Left lung (tissue), 10 donors: ENCODE data around the gene MLH3. TPM values are rescaled to one million over a fixed set of nuclear protein-coding genes. Genes with fewer than 3 reads are reported as not detected.

Experiments used
- ATAC-seq: fragments of 200-7000 bp; cut with Tn5 transposase; one replicate; pipeline ENCODE4 v1.9.1; 2020; ENCODE audit warnings: moderate library complexity
- DNase-seq, 4 donors: peaks; one replicate each; pipeline ENCODE4 v3.0.0-alpha.2; 2013 to 2020
- H3K27ac ChIP-seq, 2 donors: fragments of 200-600 bp; sonication (generic) in 1 of 2; one replicate each; pipeline versions ENCODE4 v1.5.0 to v1.8.0; 2020 to 2021
- H3K27me3 ChIP-seq, 2 donors: fragments of 200-600 bp; sonication (generic) in 1 of 2; one replicate each; pipeline versions ENCODE4 v1.5.0 to v1.8.0; 2020 to 2021
- H3K36me3 ChIP-seq, 2 donors: fragments of 200-600 bp; sonication (generic) in 1 of 2; one replicate each; pipeline versions ENCODE4 v1.5.0 to v1.8.0; 2020 to 2021
- H3K4me1 ChIP-seq, 2 donors: fragments of 200-600 bp; one replicate each; pipeline ENCODE4 v1.8.0; 2021
- H3K4me3 ChIP-seq, 2 donors: fragments of 200-600 bp; sonication (generic) in 1 of 2; one replicate each; pipeline versions ENCODE4 v1.5.0 to v1.8.0; 2020 to 2021; ENCODE audit warnings: mild to moderate bottlenecking in 1 of 2
- H3K9me3 ChIP-seq, 2 donors: fragments of 200-600 bp; sonication (generic) in 1 of 2; one replicate each; pipeline versions ENCODE4 v1.5.0 to v1.8.0; 2020 to 2021
- intact Hi-C, 2 donors: fragments of 100-400 bp; cut with DNase I; formaldehyde crosslinking; loops; one replicate each; pipeline versions ENCODE4 v1.11.2 to v1.14.2; 2022
- polyA plus RNA-seq, 6 donors: library from polyadenylated mRNA; unstranded; fragments of 120-200 nt; gene quantifications; one replicate each; pipeline ENCODE4 v1.2.1, GENCODE V29; 2013; ENCODE audit not compliant: insufficient read length in 6 of 6
- total RNA-seq, 2 donors: library from RNA; stranded (reverse); fragmentation: NEBNext Ultra II Directional; extraction: Animal tissue kit (Norgen Biotek cat#: 25700); gene quantifications; one replicate each; pipeline ENCODE4 v1.2.1, GENCODE V29; 2021
- TF ChIP-seq, protein P1 (sequence below), 2 donors: fragments of 200-600 bp; sonication (generic) in 1 of 2; IDR thresholded peaks; one replicate each; pipeline versions ENCODE4 v1.5.0 to v1.8.0; 2021; ENCODE audit warnings: antibody characterized with exemption in 2 of 2
- donor health status: DM: no; HTN: yes; CAD: no.
- donor health status: DM: no; HTN: no; CAD: no.

Gene MLH3
- total and polyA plus RNA-seq, 8 donors = 24.7 to 48.3 (median 39.9) TPM

DNA sequence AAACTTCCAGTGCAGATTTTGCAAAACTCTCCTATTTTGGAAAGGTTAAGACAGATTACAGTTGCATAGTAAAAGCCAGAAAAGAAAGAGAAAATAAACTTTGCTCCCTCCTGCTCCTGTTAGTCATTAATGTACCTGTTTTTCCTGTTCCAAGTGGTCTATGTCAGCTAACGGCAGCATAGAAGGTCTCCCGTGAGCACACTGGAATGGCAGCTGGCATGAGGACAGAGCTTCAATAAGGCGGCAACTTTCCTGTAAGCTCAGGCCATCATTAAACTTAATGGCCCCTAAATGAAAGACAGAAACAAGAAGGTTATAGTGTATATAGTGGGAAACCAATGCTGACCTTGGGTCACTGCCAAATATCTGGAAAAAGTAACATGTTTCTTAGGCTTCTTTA is 32.6 kb downstream of the MLH3 start:
- DNase-seq (peak in 1 of 4 donors; percentile 56), ATAC-seq (no peak)
- no peak overlapping the region for H3K4me3 ChIP-seq
- no peaks in the 10 kb centered on the region for H3K9me3 ChIP-seq
- H3K4me1 ChIP-seq = no peaks in the 10 kb centered on the region
- intact Hi-C loops = no loop called here
- no peaks in the 10 kb centered on the region for H3K27me3 ChIP-seq
- TF ChIP-seq, protein P1, sequence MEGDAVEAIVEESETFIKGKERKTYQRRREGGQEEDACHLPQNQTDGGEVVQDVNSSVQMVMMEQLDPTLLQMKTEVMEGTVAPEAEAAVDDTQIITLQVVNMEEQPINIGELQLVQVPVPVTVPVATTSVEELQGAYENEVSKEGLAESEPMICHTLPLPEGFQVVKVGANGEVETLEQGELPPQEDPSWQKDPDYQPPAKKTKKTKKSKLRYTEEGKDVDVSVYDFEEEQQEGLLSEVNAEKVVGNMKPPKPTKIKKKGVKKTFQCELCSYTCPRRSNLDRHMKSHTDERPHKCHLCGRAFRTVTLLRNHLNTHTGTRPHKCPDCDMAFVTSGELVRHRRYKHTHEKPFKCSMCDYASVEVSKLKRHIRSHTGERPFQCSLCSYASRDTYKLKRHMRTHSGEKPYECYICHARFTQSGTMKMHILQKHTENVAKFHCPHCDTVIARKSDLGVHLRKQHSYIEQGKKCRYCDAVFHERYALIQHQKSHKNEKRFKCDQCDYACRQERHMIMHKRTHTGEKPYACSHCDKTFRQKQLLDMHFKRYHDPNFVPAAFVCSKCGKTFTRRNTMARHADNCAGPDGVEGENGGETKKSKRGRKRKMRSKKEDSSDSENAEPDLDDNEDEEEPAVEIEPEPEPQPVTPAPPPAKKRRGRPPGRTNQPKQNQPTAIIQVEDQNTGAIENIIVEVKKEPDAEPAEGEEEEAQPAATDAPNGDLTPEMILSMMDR (IDR thresholded peaks at IDR 0.05) = no peak
- H3K36me3 ChIP-seq = peaks cover 0 to 93% of the 10 kb centered on the region in 2 donors
- no peak overlapping the region for H3K27ac ChIP-seq

DNA sequence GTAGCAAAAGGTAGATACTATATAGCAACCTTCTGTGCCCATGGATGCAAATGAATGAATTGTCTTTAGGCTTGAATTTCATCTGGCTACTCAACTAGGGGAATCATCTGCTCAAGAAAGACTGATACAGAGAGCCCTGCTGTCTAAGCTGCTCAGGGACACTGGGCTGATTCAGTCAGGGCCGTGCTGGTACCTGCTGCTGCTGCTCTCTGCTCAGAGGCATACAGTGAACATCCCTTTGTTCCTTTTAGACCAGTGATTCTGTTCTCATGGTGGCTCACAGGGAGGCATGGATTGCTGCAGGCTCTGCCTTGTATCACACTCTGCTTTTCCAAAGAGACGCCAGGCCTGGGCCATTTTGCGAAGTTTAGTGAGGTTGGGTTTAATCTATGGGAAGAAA is 34.5 kb downstream of the MLH3 start:
- TF ChIP-seq, protein P1 (IDR thresholded peaks at IDR 0.05) = no peak
- Histone ChIP-seq H3K36me3 (peaks cover 0 to 88% of the 10 kb centered on the region in 2 donors), H3K4me1 (no peaks in the 10 kb centered on the region), H3K27ac (no peak overlapping the region), H3K27me3 (no peaks in the 10 kb centered on the region), H3K9me3 (no peaks in the 10 kb centered on the region), H3K4me3 (no peak overlapping the region)
- intact Hi-C loops = no loop called here
- ATAC-seq (no peak), DNase-seq (no peak)

DNA sequence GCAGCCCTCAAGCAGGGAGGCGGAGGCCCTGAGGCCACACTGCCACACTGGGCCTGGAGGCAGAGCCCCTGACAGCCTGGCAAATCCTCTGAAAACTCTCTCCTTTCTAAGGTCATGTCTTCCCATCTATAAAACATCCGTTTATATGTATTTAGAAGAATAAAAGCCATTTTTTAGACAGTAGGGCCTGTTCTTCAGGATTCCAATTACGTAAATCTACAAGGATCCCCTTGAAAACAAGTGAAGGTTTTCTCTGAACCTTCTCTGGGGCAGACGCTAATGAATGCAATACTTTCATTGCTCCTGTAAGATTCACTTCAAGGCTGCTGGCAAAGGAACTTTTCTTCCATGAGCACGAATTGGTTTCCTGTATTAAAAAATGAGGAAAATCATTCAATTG is 35.8 kb downstream of the MLH3 start:
- Histone ChIP-seq H3K4me1 (no peaks in the 10 kb centered on the region), H3K36me3 (peaks cover 0 to 82% of the 10 kb centered on the region in 2 donors), H3K9me3 (no peaks in the 10 kb centered on the region), H3K27ac (no peak overlapping the region), H3K27me3 (no peaks in the 10 kb centered on the region), H3K4me3 (no peak overlapping the region)
- intact Hi-C loops = no loop called here
- DNase-seq = no peak
- ATAC-seq = no peak
- TF ChIP-seq, protein P1 (IDR thresholded peaks at IDR 0.05) = no peak

DNA sequence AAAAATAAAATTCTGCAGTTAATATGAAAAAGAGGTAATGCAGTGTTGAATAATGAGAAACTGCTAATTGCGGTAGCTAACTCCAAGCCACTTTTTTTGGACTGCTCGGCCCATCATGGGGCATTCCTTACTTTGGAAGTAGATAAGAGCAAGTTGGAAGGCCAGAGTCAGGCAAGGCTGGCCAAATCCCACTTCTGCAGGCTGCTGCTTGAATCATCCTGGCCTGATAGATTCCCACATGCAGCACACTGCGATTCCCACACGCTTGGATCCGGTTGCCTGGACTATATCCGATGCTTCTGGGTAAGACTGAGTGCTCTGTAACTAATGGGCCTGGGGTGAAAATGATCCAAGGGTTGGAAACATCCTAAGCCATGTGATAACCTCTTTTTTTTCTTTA is 38.0 kb downstream of the MLH3 start:
- no peaks in the 10 kb centered on the region for H3K27me3 ChIP-seq
- H3K4me3 ChIP-seq = no peak overlapping the region
- H3K36me3 ChIP-seq = peaks cover 0 to 83% of the 10 kb centered on the region in 2 donors
- ATAC-seq = no peak
- TF ChIP-seq, protein P1 (IDR thresholded peaks at IDR 0.05) = no peak
- DNase-seq = no peak
- H3K9me3 ChIP-seq = no peaks in the 10 kb centered on the region
- H3K4me1 ChIP-seq = no peaks in the 10 kb centered on the region
- H3K27ac ChIP-seq = no peak overlapping the region
- intact Hi-C loops = no loop called here

DNA sequence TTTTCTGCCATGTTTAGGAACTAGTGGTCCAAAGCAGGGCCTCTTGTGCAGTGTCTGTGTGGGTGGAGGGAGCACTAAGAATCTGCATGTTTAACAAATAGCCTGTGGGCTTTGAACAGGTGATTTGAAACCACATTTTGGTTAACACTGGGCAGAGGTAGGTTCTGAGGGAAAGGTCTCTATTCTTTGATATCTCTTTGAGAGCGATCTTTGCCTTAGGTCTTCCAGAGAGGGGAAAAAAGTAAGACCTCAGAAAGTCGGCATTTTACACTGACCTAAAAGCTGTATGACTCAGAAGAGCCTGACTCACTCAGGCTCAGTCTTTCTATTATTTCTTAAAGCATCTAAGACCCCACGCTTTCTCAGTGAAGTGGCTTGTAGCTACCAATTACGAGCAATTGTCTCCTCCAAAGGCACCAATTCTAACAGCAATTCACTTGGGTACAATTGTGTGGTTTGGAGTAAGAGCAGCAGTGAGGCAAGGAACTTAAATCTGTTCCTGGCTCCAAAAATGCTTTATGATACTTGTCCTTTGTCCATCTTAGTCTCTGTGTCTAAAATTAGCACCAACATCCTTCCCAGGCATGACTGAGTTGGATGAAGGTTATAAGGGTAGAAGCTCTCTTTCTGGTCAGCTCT is 39.8 kb downstream of the MLH3 start:
- ATAC-seq = peak; percentile 54
- H3K27me3 ChIP-seq = no peaks in the 10 kb centered on the region
- no peaks in the 10 kb centered on the region for H3K4me1 ChIP-seq
- no peak for DNase-seq
- intact Hi-C loops = no loop called here
- H3K9me3 ChIP-seq = no peaks in the 10 kb centered on the region
- TF ChIP-seq, protein P1 (IDR thresholded peaks at IDR 0.05) = no peak
- no peak overlapping the region for H3K4me3 ChIP-seq
- H3K27ac ChIP-seq = peak overlapping the region in 1 of 2 donors; percentile 15
- peaks cover 0 to 83% of the 10 kb centered on the region in 2 donors for H3K36me3 ChIP-seq
